H1 (cell line): ENCODE measurements around the gene RPS15. TPM values are rescaled to one million over a fixed set of nuclear protein-coding genes. Genes with fewer than 3 reads are reported as not detected.

Source experiments
- CBX8 ChIP-seq: fragments of 300-800, 300-1000 bp; sonication (generic); IDR thresholded peaks from 2 replicates; pipeline ENCODE4 v1.7.1; 2016; ENCODE audit warnings: low read depth, low read length, borderline replicate concordance
- EZH2 ChIP-seq: fragments of 200-600 bp; sonication (generic); IDR thresholded peaks from 2 replicates; pipeline ENCODE4 v1.7.1; 2012; ENCODE audit warnings: low read depth, mild to moderate bottlenecking, moderate library complexity, low read length, inconsistent platforms; ENCODE audit not compliant: severe bottlenecking
- PHF8 ChIP-seq: fragments of 200-600 bp; sonication (generic); conservative IDR thresholded peaks from 2 replicates; pipeline ENCODE4 v1.7.1; 2012; ENCODE audit warnings: low read depth, mild to moderate bottlenecking, inconsistent platforms, low read length, moderate library complexity
- RAD21 ChIP-seq, 2 experiments: IDR thresholded peaks in 1 of 2; conservative IDR thresholded peaks in 1 of 2; 2 replicates each; pipeline ENCODE4 v1.6.1; 2011; ENCODE audit warnings: low read depth in 2 of 2, low read length in 2 of 2, improper control_type of control experiment in 1 of 2, inconsistent platforms in 1 of 2, mild to moderate bottlenecking in 1 of 2, moderate library complexity in 1 of 2
- RFX5 ChIP-seq: IDR thresholded peaks from 2 replicates; pipeline ENCODE4 v1.6.1; 2011; ENCODE audit warnings: low read depth, low read length, improper control_type of control experiment, borderline replicate concordance
- SIRT6 ChIP-seq: IDR thresholded peaks from one replicate; pipeline ENCODE4 v1.7.1; 2012; ENCODE audit warnings: low read length, inconsistent platforms
- TAF7 ChIP-seq: optimal IDR thresholded peaks from 2 replicates; pipeline ENCODE3; 2011; ENCODE audit warnings: low read depth, mild to moderate bottlenecking, inconsistent platforms, low read length, moderate library complexity, borderline replicate concordance
- polyA plus RNA-seq, 7 experiments: library from polyadenylated mRNA; depleted of rRNA in 3 of 7; stranded (reverse) in 5 of 7; unstranded in 2 of 7; fragments of >200 nt in 5 of 7; fragments of 200-250 nt in 2 of 7; gene quantifications; 1 replicate in 5 of 7; 2 replicates in 1 of 7; 4 replicates in 1 of 7; pipeline versions ENCODE4 v1.2.1 to v1.2.3, GENCODE V29; 2011 to 2013; ENCODE audit warnings: missing spikeins in 2 of 7, mixed read lengths in 2 of 7
- total RNA-seq: library from RNA; stranded (reverse); fragmentation: NEBNext Ultra II Directional; extraction: Animal tissue kit (Norgen Biotek cat#: 25700); gene quantifications from 2 replicates; pipeline ENCODE4 v1.2.1, GENCODE V29; 2021
- TF ChIP-seq, protein P1 (sequence below): fragments of 300-600 bp; sonication (generic); IDR thresholded peaks from 2 replicates; pipeline ENCODE4 v1.7.1; 2012; ENCODE audit warnings: low read length, moderate library complexity, mild to moderate bottlenecking, inconsistent platforms; ENCODE audit not compliant: insufficient replicate concordance

Gene RPS15
- total and polyA plus RNA-seq, 2 of the 8 experiments (the other 6 are each of a cell fraction or from before 2014, with no cell fraction given) = 1,562 to 3,890 TPM

DNA sequence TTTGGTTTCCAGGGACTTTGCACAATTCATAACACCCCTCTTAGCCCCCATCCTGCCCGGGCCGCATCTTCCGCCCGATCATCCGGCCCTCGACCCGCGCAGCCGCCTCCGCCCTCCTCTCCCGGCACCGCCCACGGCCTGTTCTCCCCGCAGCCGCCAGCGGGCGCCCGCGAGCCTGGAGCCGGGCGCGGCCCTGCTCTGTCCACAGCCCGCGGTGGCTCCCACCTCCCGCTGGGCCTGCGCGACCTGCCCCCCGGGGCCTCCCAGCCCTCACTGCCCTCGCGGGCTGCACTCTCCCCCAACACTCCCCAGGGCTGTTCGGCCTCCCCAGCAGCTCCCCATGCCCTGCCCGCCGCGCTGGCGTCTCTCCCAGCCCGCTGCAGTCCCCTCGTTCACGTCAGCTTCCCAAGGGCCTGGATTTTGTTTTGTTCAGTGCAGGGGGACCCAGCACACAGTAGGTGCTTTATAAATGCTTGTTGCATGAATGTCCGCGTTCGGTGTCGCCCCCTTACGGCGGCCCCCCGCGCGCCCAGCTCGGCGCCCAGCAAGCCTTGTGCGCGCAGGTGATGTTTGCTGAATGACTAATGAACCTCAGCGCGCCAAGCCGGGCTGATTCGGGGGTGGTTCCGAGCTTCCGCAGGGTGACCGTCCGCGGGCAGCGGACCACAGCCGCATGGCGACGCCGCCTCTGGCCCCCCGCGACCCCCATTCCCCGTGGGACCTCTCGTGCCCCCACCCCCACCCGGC is 7.2 kb downstream of the RPS15 start (continued):
- TF ChIP-seq, protein P1, sequence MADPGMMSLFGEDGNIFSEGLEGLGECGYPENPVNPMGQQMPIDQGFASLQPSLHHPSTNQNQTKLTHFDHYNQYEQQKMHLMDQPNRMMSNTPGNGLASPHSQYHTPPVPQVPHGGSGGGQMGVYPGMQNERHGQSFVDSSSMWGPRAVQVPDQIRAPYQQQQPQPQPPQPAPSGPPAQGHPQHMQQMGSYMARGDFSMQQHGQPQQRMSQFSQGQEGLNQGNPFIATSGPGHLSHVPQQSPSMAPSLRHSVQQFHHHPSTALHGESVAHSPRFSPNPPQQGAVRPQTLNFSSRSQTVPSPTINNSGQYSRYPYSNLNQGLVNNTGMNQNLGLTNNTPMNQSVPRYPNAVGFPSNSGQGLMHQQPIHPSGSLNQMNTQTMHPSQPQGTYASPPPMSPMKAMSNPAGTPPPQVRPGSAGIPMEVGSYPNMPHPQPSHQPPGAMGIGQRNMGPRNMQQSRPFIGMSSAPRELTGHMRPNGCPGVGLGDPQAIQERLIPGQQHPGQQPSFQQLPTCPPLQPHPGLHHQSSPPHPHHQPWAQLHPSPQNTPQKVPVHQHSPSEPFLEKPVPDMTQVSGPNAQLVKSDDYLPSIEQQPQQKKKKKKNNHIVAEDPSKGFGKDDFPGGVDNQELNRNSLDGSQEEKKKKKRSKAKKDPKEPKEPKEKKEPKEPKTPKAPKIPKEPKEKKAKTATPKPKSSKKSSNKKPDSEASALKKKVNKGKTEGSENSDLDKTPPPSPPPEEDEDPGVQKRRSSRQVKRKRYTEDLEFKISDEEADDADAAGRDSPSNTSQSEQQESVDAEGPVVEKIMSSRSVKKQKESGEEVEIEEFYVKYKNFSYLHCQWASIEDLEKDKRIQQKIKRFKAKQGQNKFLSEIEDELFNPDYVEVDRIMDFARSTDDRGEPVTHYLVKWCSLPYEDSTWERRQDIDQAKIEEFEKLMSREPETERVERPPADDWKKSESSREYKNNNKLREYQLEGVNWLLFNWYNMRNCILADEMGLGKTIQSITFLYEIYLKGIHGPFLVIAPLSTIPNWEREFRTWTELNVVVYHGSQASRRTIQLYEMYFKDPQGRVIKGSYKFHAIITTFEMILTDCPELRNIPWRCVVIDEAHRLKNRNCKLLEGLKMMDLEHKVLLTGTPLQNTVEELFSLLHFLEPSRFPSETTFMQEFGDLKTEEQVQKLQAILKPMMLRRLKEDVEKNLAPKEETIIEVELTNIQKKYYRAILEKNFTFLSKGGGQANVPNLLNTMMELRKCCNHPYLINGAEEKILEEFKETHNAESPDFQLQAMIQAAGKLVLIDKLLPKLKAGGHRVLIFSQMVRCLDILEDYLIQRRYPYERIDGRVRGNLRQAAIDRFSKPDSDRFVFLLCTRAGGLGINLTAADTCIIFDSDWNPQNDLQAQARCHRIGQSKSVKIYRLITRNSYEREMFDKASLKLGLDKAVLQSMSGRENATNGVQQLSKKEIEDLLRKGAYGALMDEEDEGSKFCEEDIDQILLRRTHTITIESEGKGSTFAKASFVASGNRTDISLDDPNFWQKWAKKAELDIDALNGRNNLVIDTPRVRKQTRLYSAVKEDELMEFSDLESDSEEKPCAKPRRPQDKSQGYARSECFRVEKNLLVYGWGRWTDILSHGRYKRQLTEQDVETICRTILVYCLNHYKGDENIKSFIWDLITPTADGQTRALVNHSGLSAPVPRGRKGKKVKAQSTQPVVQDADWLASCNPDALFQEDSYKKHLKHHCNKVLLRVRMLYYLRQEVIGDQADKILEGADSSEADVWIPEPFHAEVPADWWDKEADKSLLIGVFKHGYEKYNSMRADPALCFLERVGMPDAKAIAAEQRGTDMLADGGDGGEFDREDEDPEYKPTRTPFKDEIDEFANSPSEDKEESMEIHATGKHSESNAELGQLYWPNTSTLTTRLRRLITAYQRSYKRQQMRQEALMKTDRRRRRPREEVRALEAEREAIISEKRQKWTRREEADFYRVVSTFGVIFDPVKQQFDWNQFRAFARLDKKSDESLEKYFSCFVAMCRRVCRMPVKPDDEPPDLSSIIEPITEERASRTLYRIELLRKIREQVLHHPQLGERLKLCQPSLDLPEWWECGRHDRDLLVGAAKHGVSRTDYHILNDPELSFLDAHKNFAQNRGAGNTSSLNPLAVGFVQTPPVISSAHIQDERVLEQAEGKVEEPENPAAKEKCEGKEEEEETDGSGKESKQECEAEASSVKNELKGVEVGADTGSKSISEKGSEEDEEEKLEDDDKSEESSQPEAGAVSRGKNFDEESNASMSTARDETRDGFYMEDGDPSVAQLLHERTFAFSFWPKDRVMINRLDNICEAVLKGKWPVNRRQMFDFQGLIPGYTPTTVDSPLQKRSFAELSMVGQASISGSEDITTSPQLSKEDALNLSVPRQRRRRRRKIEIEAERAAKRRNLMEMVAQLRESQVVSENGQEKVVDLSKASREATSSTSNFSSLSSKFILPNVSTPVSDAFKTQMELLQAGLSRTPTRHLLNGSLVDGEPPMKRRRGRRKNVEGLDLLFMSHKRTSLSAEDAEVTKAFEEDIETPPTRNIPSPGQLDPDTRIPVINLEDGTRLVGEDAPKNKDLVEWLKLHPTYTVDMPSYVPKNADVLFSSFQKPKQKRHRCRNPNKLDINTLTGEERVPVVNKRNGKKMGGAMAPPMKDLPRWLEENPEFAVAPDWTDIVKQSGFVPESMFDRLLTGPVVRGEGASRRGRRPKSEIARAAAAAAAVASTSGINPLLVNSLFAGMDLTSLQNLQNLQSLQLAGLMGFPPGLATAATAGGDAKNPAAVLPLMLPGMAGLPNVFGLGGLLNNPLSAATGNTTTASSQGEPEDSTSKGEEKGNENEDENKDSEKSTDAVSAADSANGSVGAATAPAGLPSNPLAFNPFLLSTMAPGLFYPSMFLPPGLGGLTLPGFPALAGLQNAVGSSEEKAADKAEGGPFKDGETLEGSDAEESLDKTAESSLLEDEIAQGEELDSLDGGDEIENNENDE = no peak
- TF ChIP-seq PHF8 (0 out of 2 replicates have a peak, but pooled peaks have one; percentile 29), CBX8 (no peak), EZH2 (peak; percentile 33), TAF7 (no peak), RFX5 (no peak), SIRT6 (no peak), RAD21 (IDR thresholded peaks at IDR 0.05 in 1 of 2, conservative IDR thresholded peaks at IDR 0.05 in 1 of 2; ENCODE audit: low read depth in 2 of 2, low read length in 2 of 2) (peak; percentile 36 to 55; a peak in 3 of 4 replicates)
- TF ChIP-seq, all 59 proteins: peak for 13
